Ishikawa (cell line): Measurements from ENCODE around the gene BMP4.

Experiments
- CREB1 ChIP-seq: IDR thresholded peaks from 2 replicates; pipeline ENCODE4 v1.6.1; 2012; ENCODE audit warnings: low read depth
- EGR1 ChIP-seq: IDR thresholded peaks from 2 replicates; pipeline ENCODE4 v1.6.1; 2012
- EP300 ChIP-seq: IDR thresholded peaks from 2 replicates; pipeline ENCODE4 v1.6.1; 2012; ENCODE audit warnings: borderline replicate concordance
- FOXM1 ChIP-seq: IDR thresholded peaks from 2 replicates; pipeline ENCODE4 v1.6.1; 2012; ENCODE audit warnings: low read depth, borderline replicate concordance
- NFIC ChIP-seq: IDR thresholded peaks from 2 replicates; pipeline ENCODE4 v1.6.1; 2012
- RAD21 ChIP-seq: IDR thresholded peaks from 2 replicates; pipeline ENCODE4 v1.6.1; 2012; ENCODE audit warnings: low read depth
- REST ChIP-seq: IDR thresholded peaks from 2 replicates; pipeline ENCODE4 v1.6.1; 2012; ENCODE audit warnings: low read depth, mild to moderate bottlenecking
- TAF1 ChIP-seq: IDR thresholded peaks from 2 replicates; pipeline ENCODE4 v1.6.1; 2012; ENCODE audit warnings: low read depth, mild to moderate bottlenecking
- TCF12 ChIP-seq: IDR thresholded peaks from 2 replicates; pipeline ENCODE4 v1.6.1; 2012; ENCODE audit warnings: low read depth
- TEAD4 ChIP-seq: IDR thresholded peaks from 2 replicates; pipeline ENCODE4 v1.6.1; 2012
- ZBTB7A ChIP-seq: IDR thresholded peaks from 2 replicates; pipeline ENCODE4 v1.6.1; 2012; ENCODE audit warnings: low read depth
- TF ChIP-seq, protein P1 (sequence below): IDR thresholded peaks from 2 replicates; pipeline ENCODE4 v1.6.1; 2012
- TF ChIP-seq, protein P2 (sequence below): IDR thresholded peaks from 2 replicates; pipeline ENCODE4 v1.6.1; 2012

BMP4 gene

GRCh38 chr14:53932966-53933365, 23.7 kb downstream of the BMP4 start:
- TF ChIP-seq TEAD4 = no peak
- no peak for TF ChIP-seq FOXM1

DNA sequence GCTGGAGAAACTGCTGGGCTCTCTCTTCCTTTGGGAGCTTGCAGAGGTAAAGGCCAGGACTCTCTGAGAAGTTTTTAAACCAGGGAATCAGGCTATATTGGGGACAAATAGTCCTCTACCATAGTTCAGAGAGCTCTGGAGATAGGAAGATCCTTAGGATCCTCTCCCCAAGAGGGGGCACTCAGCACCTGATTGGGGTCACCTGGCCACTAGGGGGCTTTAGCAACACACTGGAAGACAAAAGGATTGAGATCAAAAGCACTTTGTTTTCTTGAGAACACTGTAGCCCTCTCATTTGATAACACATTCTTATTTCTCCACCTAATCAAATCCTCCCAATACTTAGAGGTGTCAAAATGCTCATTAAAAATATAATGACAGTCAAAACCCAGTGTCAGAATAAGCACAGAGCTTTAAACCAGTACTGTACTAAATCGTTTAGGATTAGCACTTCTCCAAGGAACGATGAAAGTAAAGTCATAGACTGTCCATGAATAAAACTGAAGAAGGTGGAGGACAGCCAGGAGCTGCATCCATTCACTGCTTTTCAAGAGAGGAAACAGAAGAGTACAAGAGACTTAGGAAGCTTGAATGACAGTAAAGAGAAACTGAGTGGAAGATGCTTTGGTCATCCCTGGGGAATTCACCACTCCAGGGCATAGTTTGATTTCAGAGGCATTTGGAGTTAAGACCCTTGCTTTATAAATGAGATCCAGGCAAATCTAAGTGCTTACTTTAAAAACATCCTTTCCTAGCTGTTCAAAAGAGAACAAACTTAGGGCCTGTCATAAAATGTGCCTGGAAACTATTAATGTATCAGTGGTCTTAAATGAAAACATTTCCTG, 26.5 kb downstream of the BMP4 start:
- TF ChIP-seq TCF12 = no peak
- TF ChIP-seq RAD21 = peak; percentile 75

DNA sequence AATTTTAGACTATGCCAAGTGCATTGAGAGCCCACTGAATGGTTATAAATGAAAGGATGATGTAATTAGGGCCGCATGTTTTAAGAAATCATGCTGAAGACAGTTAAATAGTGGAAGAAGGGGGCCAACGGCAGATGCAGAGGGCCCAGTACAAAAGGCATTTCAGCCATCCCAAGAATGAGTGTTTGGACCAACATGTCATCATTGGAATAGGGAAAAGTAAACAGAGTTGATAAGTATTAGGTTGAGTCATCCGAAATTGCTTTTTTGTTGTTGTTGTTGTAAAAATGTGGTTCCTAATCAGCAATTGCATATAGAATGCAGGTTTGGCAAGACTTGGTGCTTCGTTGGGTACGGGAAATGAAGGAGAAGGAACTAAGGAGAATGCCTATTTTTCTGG, 29.5 kb downstream of the BMP4 start:
- TF ChIP-seq TEAD4 (no peak), EP300 (no peak), TCF12 (no peak), FOXM1 (no peak), EGR1 (no peak), CREB1 (no peak), REST (no peak), NFIC (no peak)
- TF ChIP-seq, protein P1, sequence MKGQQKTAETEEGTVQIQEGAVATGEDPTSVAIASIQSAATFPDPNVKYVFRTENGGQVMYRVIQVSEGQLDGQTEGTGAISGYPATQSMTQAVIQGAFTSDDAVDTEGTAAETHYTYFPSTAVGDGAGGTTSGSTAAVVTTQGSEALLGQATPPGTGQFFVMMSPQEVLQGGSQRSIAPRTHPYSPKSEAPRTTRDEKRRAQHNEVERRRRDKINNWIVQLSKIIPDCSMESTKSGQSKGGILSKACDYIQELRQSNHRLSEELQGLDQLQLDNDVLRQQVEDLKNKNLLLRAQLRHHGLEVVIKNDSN = no peak
- TF ChIP-seq, protein P2, sequence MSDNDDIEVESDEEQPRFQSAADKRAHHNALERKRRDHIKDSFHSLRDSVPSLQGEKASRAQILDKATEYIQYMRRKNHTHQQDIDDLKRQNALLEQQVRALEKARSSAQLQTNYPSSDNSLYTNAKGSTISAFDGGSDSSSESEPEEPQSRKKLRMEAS = no peak

DNA sequence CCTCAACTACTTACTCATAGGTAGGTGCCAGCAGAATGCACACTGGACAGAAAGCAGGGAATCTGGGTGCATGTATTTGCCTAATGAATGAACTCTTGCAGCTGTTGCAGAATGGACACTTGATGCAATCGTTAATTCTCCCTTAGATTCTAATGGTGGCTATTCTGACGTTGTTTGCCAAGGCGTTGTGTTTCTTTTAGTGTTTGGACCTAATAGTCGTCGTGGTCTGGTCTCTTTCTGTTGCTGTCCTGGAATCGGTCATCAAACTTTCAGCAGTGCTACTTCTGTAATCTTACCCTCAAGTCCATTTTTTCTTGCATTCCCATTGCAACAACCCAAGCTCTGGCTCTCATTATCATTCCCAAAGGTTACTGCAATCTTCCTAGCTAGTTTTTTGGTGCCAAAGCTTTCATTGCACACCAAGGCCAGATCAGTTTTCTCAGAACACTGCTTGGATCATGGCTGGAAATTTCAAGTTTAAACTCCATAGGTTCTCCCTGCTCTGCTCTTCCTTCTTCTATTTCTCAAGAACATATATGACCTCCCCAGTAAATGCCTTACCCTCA, 31.3 kb downstream of the BMP4 start:
- TF ChIP-seq ZBTB7A (no peak), CREB1 (no peak), TAF1 (no peak)

DNA sequence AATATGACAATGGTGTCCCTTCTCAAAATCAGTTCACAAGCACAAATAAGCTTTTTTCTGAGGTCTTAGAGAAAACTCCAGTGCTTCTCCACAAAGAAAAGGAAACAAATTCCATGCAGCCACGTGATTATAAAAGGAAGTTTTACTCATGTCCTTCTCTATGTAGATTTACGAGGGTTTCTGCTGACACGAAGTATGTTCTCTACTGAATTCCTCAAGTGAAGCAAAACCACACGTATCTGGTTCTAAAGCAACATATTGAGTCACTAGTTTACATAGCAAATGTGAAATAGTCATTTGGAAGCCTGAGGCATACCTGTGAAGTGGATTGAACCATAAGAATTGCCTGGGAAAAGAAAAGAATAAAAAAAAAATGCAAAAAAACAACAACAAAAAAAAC, 31.9 kb downstream of the BMP4 start:
- TF ChIP-seq, protein P1 = peak; percentile 27; the same call in 1 of the 2 replicates
- TF ChIP-seq ZBTB7A = no peak

DNA sequence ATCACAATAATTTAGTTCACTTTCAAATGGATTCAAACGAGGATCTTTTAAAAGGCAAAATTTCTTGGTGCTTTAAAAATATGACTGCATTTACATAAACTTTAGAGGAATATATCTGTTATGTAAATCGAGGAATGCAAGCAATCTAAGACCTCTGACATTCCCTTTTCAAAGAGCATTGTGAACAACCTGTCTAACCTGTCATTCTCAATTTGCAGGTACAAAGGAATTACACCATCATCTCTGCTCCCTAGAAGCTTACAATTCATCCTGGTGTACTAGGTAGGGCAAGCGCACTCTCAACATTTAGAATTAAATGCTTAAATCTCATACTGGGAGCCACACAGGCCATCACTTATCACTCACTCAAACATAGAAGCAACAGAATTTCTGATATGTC, 35.6 kb downstream of the BMP4 start:
- TF ChIP-seq TCF12 (no peak), EP300 (no peak), REST (no peak), RAD21 (no peak)
- TF ChIP-seq, protein P1 = no peak

- no peak for TF ChIP-seq NFIC
- no peak for TF ChIP-seq FOXM1
- TF ChIP-seq, protein P2 = no peak
- TF ChIP-seq TCF12 = no peak
- no peak for TF ChIP-seq RAD21
- no peak for TF ChIP-seq REST
Measured at GRCh38 chr14:53916239-53916638, 40.4 kb downstream of the BMP4 start.
